ENCODE data around the gene URM1. TPM values are rescaled to one million over a fixed set of nuclear protein-coding genes. Genes with fewer than 3 reads are reported as not detected.

The URM1 gene
- total RNA-seq, 1 donor from 2014 or later: 10.3 TPM

GRCh38 chr9:128406848-128407391 lies 35.7 kb downstream of the URM1 start:
- Histone ChIP-seq H3K4me1 (peaks cover 13% of the 10 kb centered on the region), H3K79me2 (ENCODE audit: low read depth) (no peaks in the 10 kb centered on the region), H3K4me2 (no peak overlapping the region), H3K4me3 (no peak overlapping the region), H2AFZ (replicated peaks) (no peak overlapping the region), H3K36me3 (no peaks in the 10 kb centered on the region), H4K20me1 (ENCODE audit: low read depth) (peaks cover 74% of the 10 kb centered on the region), H3K27ac (no peak overlapping the region), H3K27me3 (peaks cover 100% of the 10 kb centered on the region), H3K9ac (no peak overlapping the region), H3K9me3 (ENCODE audit: low read depth) (no peaks in the 10 kb centered on the region), H3F3A (ENCODE audit: low read depth) (peaks cover 30% of the 10 kb centered on the region)
- Mint-ChIP-seq H3K27ac (peak overlapping the region; percentile 98), H3K36me3 (no peaks in the 10 kb centered on the region), H3K4me3 (peak overlapping the region; percentile 61), H3K27me3 (ENCODE audit: insufficient read depth, low read depth) (peaks cover 24% of the 10 kb centered on the region), H3K4me1 (peaks cover 65% of the 10 kb centered on the region), H3K9me3 (no peaks in the 10 kb centered on the region)
- TF ChIP-seq EZH2phosphoT487 (IDR thresholded peaks at IDR 0.05) (no peak), CTCF (IDR thresholded peaks at IDR 0.05) (no peak), EZH2 (IDR thresholded peaks at IDR 0.05) (no peak)
- DNase-seq (ENCODE audit: low spot score): peak; percentile 36

- H3K4me3 ChIP-seq: no peak overlapping the region
- peaks cover 30% of the 10 kb centered on the region for H3F3A ChIP-seq (ENCODE audit: low read depth)
- Mint-ChIP-seq H3K4me1 (peaks cover 66% of the 10 kb centered on the region), H3K9me3 (peaks cover 2% of the 10 kb centered on the region), H3K27ac (peak overlapping the region; percentile 100), H3K36me3 (no peaks in the 10 kb centered on the region), H3K4me3 (peak overlapping the region; percentile 78), H3K27me3 (ENCODE audit: insufficient read depth, low read depth) (peaks cover 19% of the 10 kb centered on the region)
- TF ChIP-seq EZH2phosphoT487 (IDR thresholded peaks at IDR 0.05): no peak
- TF ChIP-seq EZH2 (IDR thresholded peaks at IDR 0.05): peak; percentile 87
- no peaks in the 10 kb centered on the region for H3K36me3 ChIP-seq
- peak; percentile 72 for DNase-seq (ENCODE audit: low spot score)
- H3K9ac ChIP-seq: no peak overlapping the region
- H3K4me1 ChIP-seq: peaks cover 13% of the 10 kb centered on the region
- peaks cover 76% of the 10 kb centered on the region for H4K20me1 ChIP-seq (ENCODE audit: low read depth)
- no peaks in the 10 kb centered on the region for H3K79me2 ChIP-seq (ENCODE audit: low read depth)
- peaks cover 100% of the 10 kb centered on the region for H3K27me3 ChIP-seq
- no peak overlapping the region for H3K27ac ChIP-seq
- H3K9me3 ChIP-seq (ENCODE audit: low read depth): no peaks in the 10 kb centered on the region
- H2AFZ ChIP-seq (replicated peaks): no peak overlapping the region
- H3K4me2 ChIP-seq: peak overlapping the region; percentile 39
These were observed 37.8 kb downstream of the URM1 start for GRCh38 chr9:128408963-128409431.

- H3K4me2 ChIP-seq: peak overlapping the region; percentile 39
- no peak overlapping the region for H2AFZ ChIP-seq (replicated peaks)
- peak; percentile 65 for TF ChIP-seq EZH2phosphoT487 (IDR thresholded peaks at IDR 0.05)
- TF ChIP-seq CTCF (IDR thresholded peaks at IDR 0.05): no peak
- peak; percentile 69 for TF ChIP-seq EZH2 (IDR thresholded peaks at IDR 0.05)
- peaks cover 100% of the 10 kb centered on the region for H3K27me3 ChIP-seq
- peaks cover 30% of the 10 kb centered on the region for H3F3A ChIP-seq (ENCODE audit: low read depth)
- Mint-ChIP-seq H3K36me3 (no peaks in the 10 kb centered on the region), H3K9me3 (peaks cover 2% of the 10 kb centered on the region), H3K4me3 (peak overlapping the region; percentile 15), H3K27ac (peak overlapping the region; percentile 94), H3K27me3 (ENCODE audit: insufficient read depth, low read depth) (peaks cover 20% of the 10 kb centered on the region), H3K4me1 (peaks cover 63% of the 10 kb centered on the region)
- H3K4me1 ChIP-seq: peaks cover 13% of the 10 kb centered on the region
- H3K36me3 ChIP-seq: no peaks in the 10 kb centered on the region
- H3K4me3 ChIP-seq: no peak overlapping the region
- no peak overlapping the region for H3K9ac ChIP-seq
- no peak overlapping the region for H3K27ac ChIP-seq
- peaks cover 74% of the 10 kb centered on the region for H4K20me1 ChIP-seq (ENCODE audit: low read depth)
- DNase-seq (ENCODE audit: low spot score): no peak
- H3K79me2 ChIP-seq (ENCODE audit: low read depth): no peaks in the 10 kb centered on the region
- no peaks in the 10 kb centered on the region for H3K9me3 ChIP-seq (ENCODE audit: low read depth)
These were observed 38.3 kb downstream of the URM1 start for GRCh38 chr9:128409450-128409849.

- Histone ChIP-seq H3K4me1 (peaks cover 13% of the 10 kb centered on the region), H4K20me1 (ENCODE audit: low read depth) (peaks cover 68% of the 10 kb centered on the region), H3K36me3 (no peaks in the 10 kb centered on the region), H3K9ac (no peak overlapping the region), H2AFZ (replicated peaks) (no peak overlapping the region), H3K79me2 (ENCODE audit: low read depth) (no peaks in the 10 kb centered on the region), H3K9me3 (ENCODE audit: low read depth) (no peaks in the 10 kb centered on the region), H3K27me3 (peaks cover 100% of the 10 kb centered on the region), H3K4me2 (no peak overlapping the region), H3K4me3 (no peak overlapping the region), H3K27ac (no peak overlapping the region), H3F3A (ENCODE audit: low read depth) (peaks cover 30% of the 10 kb centered on the region)
- peak; percentile 64 for DNase-seq (ENCODE audit: low spot score)
- Mint-ChIP-seq H3K36me3 (no peaks in the 10 kb centered on the region), H3K4me1 (peaks cover 62% of the 10 kb centered on the region), H3K27me3 (ENCODE audit: insufficient read depth, low read depth) (peaks cover 26% of the 10 kb centered on the region), H3K27ac (peak overlapping the region; percentile 94), H3K4me3 (peak overlapping the region; percentile 15), H3K9me3 (peaks cover 2% of the 10 kb centered on the region)
- TF ChIP-seq EZH2 (IDR thresholded peaks at IDR 0.05) (no peak), CTCF (IDR thresholded peaks at IDR 0.05) (peak; percentile 38)
These were observed 38.8 kb downstream of the URM1 start for GRCh38 chr9:128409978-128410377.
